Astrocyte (in vitro differentiated cells and primary cell): Measurements from ENCODE around the gene LONRF3. TPM values are rescaled to one million over a fixed set of nuclear protein-coding genes. Genes with fewer than 3 reads are reported as not detected.

ENCODE experiments used
- DNase-seq: peaks from one replicate; pipeline ENCODE4 v3.0.0-alpha.2; 2010; ENCODE audit warnings: low read depth
- FAIRE-seq: peaks from 2 replicates; lab custom pipeline; 2011; peaks lifted over from hg19 to GRCh38; lab: Jason Lieb, UNC
- H2AFZ ChIP-seq: 2 replicates; pipeline ENCODE4 v1.6.0; 2012; ENCODE audit warnings: low read depth, low read length, inconsistent platforms
- H3K27ac ChIP-seq: 2 replicates; pipeline ENCODE4 v1.5.1; 2011; ENCODE audit warnings: low read depth, low read length, inconsistent platforms
- H3K27me3 ChIP-seq: 2 replicates; pipeline ENCODE4 v1.6.0; 2011; ENCODE audit warnings: low read length, inconsistent platforms; ENCODE audit not compliant: insufficient read depth
- H3K36me3 ChIP-seq: 2 replicates; pipeline ENCODE4 v1.5.1; 2011; ENCODE audit warnings: low read length, inconsistent platforms; ENCODE audit not compliant: insufficient read depth
- H3K4me1 ChIP-seq: 2 replicates; pipeline ENCODE4 v1.5.1; 2011; ENCODE audit warnings: low read length, inconsistent platforms; ENCODE audit not compliant: insufficient read depth
- H3K4me2 ChIP-seq: 2 replicates; pipeline ENCODE4 v1.6.0; 2012; ENCODE audit warnings: low read length, inconsistent platforms
- H3K4me3 ChIP-seq: 2 replicates; pipeline ENCODE4 v1.5.1; 2011; ENCODE audit warnings: low read depth, mild to moderate bottlenecking, low read length, inconsistent platforms; ENCODE audit not compliant: insufficient read depth
- H3K79me2 ChIP-seq: 2 replicates; pipeline ENCODE4 v1.6.0; 2012; ENCODE audit warnings: mild to moderate bottlenecking, low read length, inconsistent platforms; ENCODE audit not compliant: insufficient read depth
- H3K9ac ChIP-seq: 2 replicates; pipeline ENCODE4 v1.6.0; 2012; ENCODE audit warnings: mild to moderate bottlenecking, low read length, inconsistent platforms
- H3K9me3 ChIP-seq: 2 replicates; pipeline ENCODE4 v1.5.1; 2012; ENCODE audit warnings: low read depth, mild to moderate bottlenecking, low read length, inconsistent platforms; ENCODE audit not compliant: insufficient read depth
- H4K20me1 ChIP-seq: 2 replicates; pipeline ENCODE4 v1.6.0; 2012; ENCODE audit warnings: low read length, inconsistent platforms; ENCODE audit not compliant: insufficient read depth
- H3K27ac Mint-ChIP-seq: one replicate; pipeline ENCODE4 v1.8.0; 2021; ENCODE audit warnings: mild to moderate bottlenecking, mixed read lengths; ENCODE audit not compliant: unreplicated experiment
- H3K27me3 Mint-ChIP-seq: one replicate; pipeline ENCODE4 v1.8.0; 2021; ENCODE audit warnings: low read depth, mixed read lengths; ENCODE audit not compliant: unreplicated experiment
- H3K36me3 Mint-ChIP-seq: one replicate; pipeline ENCODE4 v1.8.0; 2021; ENCODE audit warnings: low read depth, mixed read lengths; ENCODE audit not compliant: unreplicated experiment
- H3K4me1 Mint-ChIP-seq: one replicate; pipeline ENCODE4 v1.8.0; 2021; ENCODE audit warnings: low read depth, mixed read lengths; ENCODE audit not compliant: unreplicated experiment
- H3K4me3 Mint-ChIP-seq: one replicate; pipeline ENCODE4 v1.8.0; 2021; ENCODE audit warnings: mild to moderate bottlenecking, moderate library complexity, mixed read lengths; ENCODE audit not compliant: unreplicated experiment
- H3K9me3 Mint-ChIP-seq: one replicate; pipeline ENCODE4 v1.8.0; 2021; ENCODE audit warnings: mild to moderate bottlenecking, mixed read lengths; ENCODE audit not compliant: unreplicated experiment
- CTCF ChIP-seq: IDR thresholded peaks from 2 replicates; pipeline ENCODE4 v1.5.1; 2011; ENCODE audit warnings: low read depth, mild to moderate bottlenecking, inconsistent platforms, low read length, moderate library complexity; ENCODE audit not compliant: insufficient read depth
- EZH2 ChIP-seq: IDR thresholded peaks from 2 replicates; pipeline ENCODE4 v1.6.1; 2012; ENCODE audit warnings: mild to moderate bottlenecking, low read length, inconsistent platforms; ENCODE audit not compliant: insufficient read depth
- total RNA-seq: library from RNA; stranded (reverse); gene quantifications from 2 replicates; pipeline ENCODE4 v1.2.1, GENCODE V29; 2021

The LONRF3 gene
- total RNA-seq, 1 donor from 2014 or later = 0.11 TPM

- Histone ChIP-seq H3K9ac (no peak overlapping the region), H3K36me3 (no peaks in the 10 kb centered on the region), H3K4me3 (no peak overlapping the region), H3K79me2 (no peaks in the 10 kb centered on the region), H4K20me1 (no peaks in the 10 kb centered on the region), H3K4me2 (no peak overlapping the region), H3K27ac (no peak overlapping the region), H3K27me3 (peaks cover 27% of the 10 kb centered on the region), H3K9me3 (no peaks in the 10 kb centered on the region), H3K4me1 (no peaks in the 10 kb centered on the region), H2AFZ (no peak overlapping the region)
- H3K36me3 Mint-ChIP-seq = no peaks in the 10 kb centered on the region
- H3K27me3 Mint-ChIP-seq = peaks cover 41% of the 10 kb centered on the region
- FAIRE-seq (no peak), DNase-seq (no peak)
- H3K4me1 Mint-ChIP-seq = no peaks in the 10 kb centered on the region
- no peak overlapping the region for H3K27ac Mint-ChIP-seq
- H3K4me3 Mint-ChIP-seq = no peak overlapping the region
- no peaks in the 10 kb centered on the region for H3K9me3 Mint-ChIP-seq
- no peak for TF ChIP-seq CTCF
- TF ChIP-seq EZH2 = no peak
Observed at GRCh38 chrX:118971552-118971951, 2.9 kb upstream of the LONRF3 start.

- Histone ChIP-seq H2AFZ (no peak overlapping the region), H3K9me3 (no peaks in the 10 kb centered on the region), H3K27ac (no peak overlapping the region), H3K79me2 (no peaks in the 10 kb centered on the region), H3K4me3 (no peak overlapping the region), H3K27me3 (peaks cover 27% of the 10 kb centered on the region), H3K36me3 (no peaks in the 10 kb centered on the region), H3K4me2 (no peak overlapping the region), H3K4me1 (no peaks in the 10 kb centered on the region), H3K9ac (no peak overlapping the region), H4K20me1 (no peaks in the 10 kb centered on the region)
- Mint-ChIP-seq H3K9me3 (no peaks in the 10 kb centered on the region), H3K4me1 (no peaks in the 10 kb centered on the region), H3K27ac (no peak overlapping the region), H3K36me3 (no peaks in the 10 kb centered on the region), H3K4me3 (no peak overlapping the region), H3K27me3 (peaks cover 52% of the 10 kb centered on the region)
- TF ChIP-seq CTCF = no peak
- TF ChIP-seq EZH2 = no peak
- DNase-seq = no peak
- FAIRE-seq = no peak
Observed at GRCh38 chrX:118973389-118974087, 880 bp upstream of the LONRF3 start.

GRCh38 chrX:118974908-118975671 lies 672 bp downstream of the LONRF3 start:
- peaks cover 27% of the 10 kb centered on the region for H3K27me3 ChIP-seq
- DNase-seq = no peak
- no peaks in the 10 kb centered on the region for H3K9me3 Mint-ChIP-seq

More at GRCh38 chrX:118974908-118975671, 672 bp downstream of the LONRF3 start:
- Mint-ChIP-seq H3K27me3 (peaks cover 52% of the 10 kb centered on the region), H3K4me1 (no peaks in the 10 kb centered on the region), H3K27ac (no peak overlapping the region), H3K4me3 (no peak overlapping the region), H3K36me3 (no peaks in the 10 kb centered on the region)
- FAIRE-seq = no peak
- no peaks in the 10 kb centered on the region for H3K36me3 ChIP-seq
- no peak overlapping the region for H3K9ac ChIP-seq
- H3K27ac ChIP-seq = no peak overlapping the region
- peak overlapping the region; percentile 83 for H3K4me2 ChIP-seq
- no peaks in the 10 kb centered on the region for H3K9me3 ChIP-seq
- H3K4me1 ChIP-seq = no peaks in the 10 kb centered on the region
- peak overlapping the region; percentile 63 for H2AFZ ChIP-seq
- TF ChIP-seq EZH2 (peak; percentile 47), CTCF (no peak)
- H3K4me3 ChIP-seq = no peak overlapping the region
- no peaks in the 10 kb centered on the region for H3K79me2 ChIP-seq
- H4K20me1 ChIP-seq = no peaks in the 10 kb centered on the region
